NT2/D1 (cell line): ENCODE results near the gene ZDHHC16.

ENCODE experiments used
- SUZ12 ChIP-seq: IDR thresholded peaks from 2 replicates; pipeline ENCODE4 v1.6.1; 2011; ENCODE audit not compliant: insufficient read length, insufficient read depth; ENCODE audit errors: extremely low read depth
- ZNF274 ChIP-seq: IDR thresholded peaks from 2 replicates; pipeline ENCODE4 v1.6.1; 2011; ENCODE audit warnings: mild to moderate bottlenecking, low read depth, low read length

GRCh38 chr10:97454330-97455036 lies 8.5 kb downstream of the ZDHHC16 start:
- no peak for TF ChIP-seq ZNF274
- no peak for TF ChIP-seq SUZ12
